Spleen (tissue), 7 donors: ENCODE data around the gene BLOC1S5.

Experiments used
- POLR2AphosphoS5 ChIP-seq, 3 donors: sonication (generic); formaldehyde crosslinking; IDR thresholded peaks; one replicate each; pipeline ENCODE4 v1.5.1; 2017; ENCODE audit warnings: antibody characterized with exemption in 3 of 3
- TF ChIP-seq, protein P1 (sequence below), 11 experiments: fragments of 200-600 bp in 7 of 11; fragments of 450-650 bp in 4 of 11; sonication (generic) in 4 of 11; IDR thresholded peaks in 8 of 11; conservative IDR thresholded peaks in 3 of 11; 1 replicate in 7 of 11; 2 replicates in 4 of 11; pipeline versions ENCODE4 v1.4.0 to v1.8.0; 2016 to 2021; ENCODE audit warnings: antibody characterized with exemption in 11 of 11, inconsistent platforms in 4 of 11, mild to moderate bottlenecking in 1 of 11
- donor health status: DM: no; HTN: no; CAD: no; lungs with moderate emphysema.
- donor health status: DM: no; HTN: no; CAD: no.
- donor health status: DM: no; HTN: no; CAD: no.

DNA sequence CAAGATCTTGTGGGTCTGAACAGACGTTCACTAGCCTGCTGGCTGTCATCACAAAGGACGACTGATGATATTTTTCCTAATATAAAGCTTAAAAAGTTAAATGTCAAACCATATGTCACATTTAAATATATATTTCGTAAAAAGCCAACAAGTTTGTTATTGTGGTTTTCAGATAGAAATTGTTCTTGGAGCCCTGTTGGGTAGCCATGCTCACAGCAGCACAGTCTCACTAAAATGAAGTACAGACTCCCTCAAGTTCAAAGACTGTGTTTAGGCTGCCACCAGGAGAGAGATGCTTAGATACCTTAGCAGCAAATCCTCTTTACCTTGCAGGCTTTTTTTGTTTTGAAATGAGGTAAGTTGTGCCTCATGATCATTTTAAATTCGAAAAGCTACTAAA lies 20.4 kb upstream of the BLOC1S5 start:
- no peak for TF ChIP-seq POLR2AphosphoS5 (IDR thresholded peaks at IDR 0.05)
- TF ChIP-seq, protein P1, sequence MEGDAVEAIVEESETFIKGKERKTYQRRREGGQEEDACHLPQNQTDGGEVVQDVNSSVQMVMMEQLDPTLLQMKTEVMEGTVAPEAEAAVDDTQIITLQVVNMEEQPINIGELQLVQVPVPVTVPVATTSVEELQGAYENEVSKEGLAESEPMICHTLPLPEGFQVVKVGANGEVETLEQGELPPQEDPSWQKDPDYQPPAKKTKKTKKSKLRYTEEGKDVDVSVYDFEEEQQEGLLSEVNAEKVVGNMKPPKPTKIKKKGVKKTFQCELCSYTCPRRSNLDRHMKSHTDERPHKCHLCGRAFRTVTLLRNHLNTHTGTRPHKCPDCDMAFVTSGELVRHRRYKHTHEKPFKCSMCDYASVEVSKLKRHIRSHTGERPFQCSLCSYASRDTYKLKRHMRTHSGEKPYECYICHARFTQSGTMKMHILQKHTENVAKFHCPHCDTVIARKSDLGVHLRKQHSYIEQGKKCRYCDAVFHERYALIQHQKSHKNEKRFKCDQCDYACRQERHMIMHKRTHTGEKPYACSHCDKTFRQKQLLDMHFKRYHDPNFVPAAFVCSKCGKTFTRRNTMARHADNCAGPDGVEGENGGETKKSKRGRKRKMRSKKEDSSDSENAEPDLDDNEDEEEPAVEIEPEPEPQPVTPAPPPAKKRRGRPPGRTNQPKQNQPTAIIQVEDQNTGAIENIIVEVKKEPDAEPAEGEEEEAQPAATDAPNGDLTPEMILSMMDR (IDR thresholded peaks at IDR 0.05 in 8 of 11, conservative IDR thresholded peaks at IDR 0.05 in 3 of 11): no peak
